Common myeloid progenitor, CD34-positive (primary cell): ENCODE measurements around the gene GSTO2.

Source experiments
- CTCF ChIA-PET: fragments of 350-600 bp; sonication (Branson Sonifier 250); formaldehyde crosslinking; loops from one replicate; lab custom pipeline; 2021; ENCODE audit warnings: antibody characterized with exemption; lab: Charles Lee
- POLR2A ChIA-PET: fragments of 350-600 bp; sonication (Branson Sonifier 250); formaldehyde crosslinking; loops from one replicate; lab custom pipeline; 2021; ENCODE audit warnings: antibody characterized with exemption; lab: Charles Lee
- DNase-seq, 3 donors: peaks; one replicate each; pipeline versions ENCODE4 v3.0.0 to v3.0.0-alpha.2; 2013
- H3K27ac ChIP-seq, 2 experiments: 1 replicate in 1 of 2; 2 replicates in 1 of 2; pipeline ENCODE4 v1.7.0; 2013; ENCODE audit warnings: inconsistent platforms in 2 of 2, low read length in 2 of 2, mild to moderate bottlenecking in 2 of 2, low read depth in 1 of 2, moderate library complexity in 1 of 2; ENCODE audit not compliant: severe bottlenecking in 2 of 2, insufficient read depth in 1 of 2, poor library complexity in 1 of 2
- H3K27me3 ChIP-seq, 5 experiments: replicated peaks in 2 of 5; 1 replicate in 3 of 5; 2 replicates in 2 of 5; pipeline versions ENCODE4 v1.6.1 to v1.7.0; 2013; ENCODE audit warnings: low read length in 4 of 5, mild to moderate bottlenecking in 2 of 5, moderate library complexity in 2 of 5, inconsistent platforms in 1 of 5; ENCODE audit not compliant: insufficient read depth in 5 of 5, control insufficient read depth in 4 of 5
- H3K36me3 ChIP-seq, 4 experiments: 1 replicate in 2 of 4; 2 replicates in 2 of 4; pipeline versions ENCODE4 v1.6.1 to v1.7.0; 2013; ENCODE audit warnings: low read length in 3 of 4, control low read depth in 1 of 4, mild to moderate bottlenecking in 1 of 4; ENCODE audit not compliant: control insufficient read depth in 4 of 4, insufficient read depth in 4 of 4
- H3K4me1 ChIP-seq, 4 experiments: 1 replicate in 3 of 4; 2 replicates in 1 of 4; pipeline versions ENCODE4 v1.6.1 to v1.7.1; 2013; ENCODE audit warnings: low read length in 3 of 4, mild to moderate bottlenecking in 3 of 4, control low read depth in 1 of 4, inconsistent platforms in 1 of 4, moderate library complexity in 1 of 4; ENCODE audit not compliant: control insufficient read depth in 4 of 4, insufficient read depth in 4 of 4; ENCODE audit errors: control extremely low read depth in 1 of 4
- H3K4me3 ChIP-seq, 7 experiments: 1 replicate in 4 of 7; 2 replicates in 3 of 7; pipeline versions ENCODE4 v1.5.1 to v1.7.0; 2013; ENCODE audit warnings: mild to moderate bottlenecking in 7 of 7, low read length in 6 of 7, moderate library complexity in 6 of 7, inconsistent platforms in 2 of 7, low read depth in 2 of 7, control low read depth in 1 of 7; ENCODE audit not compliant: insufficient read depth in 4 of 7, control insufficient read depth in 1 of 7; ENCODE audit errors: extremely low read depth in 1 of 7
- H3K9me3 ChIP-seq, 5 experiments: 1 replicate in 4 of 5; 2 replicates in 1 of 5; pipeline versions ENCODE4 v1.6.1 to v1.7.1; 2013; ENCODE audit warnings: low read length in 4 of 5, mild to moderate bottlenecking in 2 of 5, inconsistent platforms in 1 of 5, low read depth in 1 of 5, moderate library complexity in 1 of 5; ENCODE audit not compliant: control insufficient read depth in 4 of 5, insufficient read depth in 2 of 5; ENCODE audit errors: control extremely low read depth in 1 of 5
- WGBS: methylation state at CpG from one replicate; pipeline ENCODE4 v1.1.5; 2013; ENCODE audit not compliant: insufficient coverage; 5-methylcytosine and 5-hydroxymethylcytosine counted together

GSTO2 gene

DNA sequence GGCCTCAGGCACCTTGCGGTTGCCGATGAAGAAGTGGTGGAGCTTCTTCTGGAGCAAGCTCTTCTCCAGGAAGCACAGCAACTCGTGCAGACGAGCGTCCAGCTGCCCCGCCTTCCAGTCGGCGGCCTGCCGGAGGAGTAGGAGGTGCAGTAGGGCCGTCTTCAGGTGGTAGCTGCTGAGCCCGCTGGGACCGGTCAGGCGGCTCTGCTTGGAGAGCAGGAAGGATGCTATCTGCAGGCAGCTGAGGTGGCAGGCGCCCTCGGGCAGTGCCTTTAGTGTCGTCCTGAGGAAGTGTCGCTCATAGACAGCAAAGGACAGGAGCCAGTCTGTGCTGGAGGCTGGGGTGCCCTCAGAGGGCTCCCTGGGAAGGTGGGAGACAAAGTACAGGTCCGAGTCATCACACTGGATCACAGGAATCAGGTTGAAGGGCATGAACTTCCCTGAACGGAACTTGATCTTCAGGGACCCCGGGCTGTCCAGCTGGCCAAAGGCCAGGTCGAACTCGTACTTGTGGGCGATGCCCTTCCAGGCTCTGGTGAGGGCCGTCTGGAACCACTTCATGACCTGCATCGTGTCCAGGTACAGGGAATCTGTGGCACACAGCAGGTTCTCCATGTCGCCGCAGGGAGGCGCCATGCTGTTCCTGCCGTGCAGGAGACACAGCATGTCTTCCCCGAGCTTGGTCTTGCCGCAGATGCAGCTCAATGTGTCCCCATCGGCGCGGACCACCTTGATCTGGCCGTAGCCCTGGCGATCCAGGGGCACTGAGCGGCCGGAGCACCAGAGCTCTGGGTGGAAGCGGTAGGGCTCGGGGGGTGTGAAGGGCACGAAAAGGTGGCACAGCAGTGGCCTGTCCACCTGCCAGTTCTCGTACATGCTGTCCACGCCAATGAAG is 45.9 kb downstream of the GSTO2 start:
- H3K4me3 ChIP-seq: no peak overlapping the region
- H3K27me3 ChIP-seq: no peaks in the 10 kb centered on the region
- 96% methylated on average over 43 of the region's 43 CpGs for WGBS
- peaks cover 4 to 74% (median 39%) of the 10 kb centered on the region in 4 experiments for H3K36me3 ChIP-seq
- ChIA-PET POLR2A (interaction anchor here (0.6 kb wide), 1 partner anchor 8 kb away, joined by 3 read pairs; no protein-coding TSS in a partner anchor), CTCF (interaction anchor here (0.8 to 8.9 kb wide), 9 partner anchors 7 to 42 kb away, joined by 3 to 75 read pairs (median 5); partner anchors contain the start of gene CFAP58)
- no peak overlapping the region for H3K27ac ChIP-seq
- peaks cover 6 to 33% (median 29%) of the 10 kb centered on the region in 4 experiments for H3K4me1 ChIP-seq
- no peaks in the 10 kb centered on the region for H3K9me3 ChIP-seq
- no peak for DNase-seq

DNA sequence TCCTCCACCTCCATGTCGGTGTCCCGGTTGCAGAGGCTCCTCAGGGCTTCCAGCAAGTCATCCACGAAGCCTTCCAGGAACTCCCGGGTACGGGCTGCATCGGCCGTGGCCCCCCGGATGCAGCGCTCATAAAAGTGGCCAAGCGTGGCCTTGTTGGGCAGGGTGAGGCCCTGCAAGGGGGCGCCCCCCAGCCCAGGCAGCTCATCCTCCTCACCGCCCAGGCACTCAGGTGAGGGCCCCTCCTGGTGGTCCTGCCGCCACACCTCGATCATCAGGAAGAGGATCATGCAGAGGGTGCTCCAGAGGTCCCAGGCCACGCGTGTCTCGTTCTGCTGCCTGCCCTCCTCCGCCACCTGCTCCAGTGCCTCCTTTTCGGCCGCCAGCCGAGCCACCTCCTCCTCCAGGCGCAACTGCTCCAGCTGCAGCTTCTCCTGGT is 46.5 kb downstream of the GSTO2 start:
- Histone ChIP-seq H3K4me3 (no peak overlapping the region), H3K4me1 (peaks cover 6 to 37% (median 32%) of the 10 kb centered on the region in 4 experiments), H3K9me3 (no peaks in the 10 kb centered on the region), H3K27me3 (no peaks in the 10 kb centered on the region), H3K36me3 (peaks cover 4 to 69% (median 38%) of the 10 kb centered on the region in 4 experiments), H3K27ac (no peak overlapping the region)
- ChIA-PET POLR2A (interaction anchor here (0.6 kb wide), 1 partner anchor 21 kb away, joined by 3 read pairs; no protein-coding TSS in a partner anchor), CTCF (interaction anchor here (0.9 to 8.9 kb wide), 7 partner anchors 11 to 42 kb away, joined by 3 to 75 read pairs (median 9); partner anchors contain the start of gene ITPRIP)
- no peak for DNase-seq
- 99% methylated on average over 22 of the region's 22 CpGs for WGBS

DNA sequence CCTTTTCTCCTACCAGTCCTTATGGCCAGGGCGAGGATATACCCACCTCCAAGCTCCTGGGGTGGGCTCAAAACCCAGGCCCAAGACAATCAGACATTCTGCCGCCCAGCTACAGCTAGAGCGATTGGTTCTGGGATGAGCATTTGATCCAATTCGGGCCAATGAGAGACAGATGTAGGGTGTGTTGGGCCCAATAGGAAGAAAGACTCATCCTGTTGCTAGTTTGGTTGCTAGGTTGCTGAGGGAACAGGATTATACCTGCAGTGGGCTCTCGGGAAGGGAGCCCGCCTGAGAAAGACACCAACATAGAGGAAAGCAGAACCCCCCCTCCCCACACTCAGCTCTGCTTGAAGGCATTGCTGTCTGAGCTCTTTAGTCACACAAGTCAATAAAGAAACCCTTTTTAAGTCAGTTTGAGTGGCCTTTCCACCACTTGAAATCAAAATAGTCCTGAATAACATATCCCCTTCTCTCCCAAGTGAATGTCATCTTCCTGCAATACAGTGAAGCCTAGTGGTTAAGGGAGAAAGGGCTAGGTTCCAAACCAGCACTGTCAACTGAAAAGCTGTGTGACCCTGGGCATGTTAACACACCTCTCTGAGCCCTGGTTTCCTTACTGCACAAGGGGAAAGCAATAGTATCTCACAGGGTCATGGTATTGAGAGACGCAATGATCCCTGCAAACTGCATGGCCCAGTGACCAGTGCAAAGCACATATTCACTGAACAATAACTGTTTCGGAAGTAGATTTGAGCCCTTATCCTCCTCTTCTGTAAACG is 47.5 kb downstream of the GSTO2 start:
- ChIA-PET POLR2A (no interaction called here), CTCF (interaction anchor here (0.9 to 8.9 kb wide), 8 partner anchors 12 to 43 kb away, joined by 3 to 75 read pairs (median 7); partner anchors contain the start of gene ITPRIP)
- H3K4me1 ChIP-seq: peaks cover 6 to 46% (median 37%) of the 10 kb centered on the region in 4 experiments
- no peaks in the 10 kb centered on the region for H3K27me3 ChIP-seq
- WGBS: 94% methylated on average over 6 of the region's 9 CpGs
- H3K4me3 ChIP-seq: no peak overlapping the region
- H3K27ac ChIP-seq: no peak overlapping the region
- H3K36me3 ChIP-seq: peaks cover 4 to 62% (median 34%) of the 10 kb centered on the region in 4 experiments
- H3K9me3 ChIP-seq: no peaks in the 10 kb centered on the region
- no peak for DNase-seq

DNA sequence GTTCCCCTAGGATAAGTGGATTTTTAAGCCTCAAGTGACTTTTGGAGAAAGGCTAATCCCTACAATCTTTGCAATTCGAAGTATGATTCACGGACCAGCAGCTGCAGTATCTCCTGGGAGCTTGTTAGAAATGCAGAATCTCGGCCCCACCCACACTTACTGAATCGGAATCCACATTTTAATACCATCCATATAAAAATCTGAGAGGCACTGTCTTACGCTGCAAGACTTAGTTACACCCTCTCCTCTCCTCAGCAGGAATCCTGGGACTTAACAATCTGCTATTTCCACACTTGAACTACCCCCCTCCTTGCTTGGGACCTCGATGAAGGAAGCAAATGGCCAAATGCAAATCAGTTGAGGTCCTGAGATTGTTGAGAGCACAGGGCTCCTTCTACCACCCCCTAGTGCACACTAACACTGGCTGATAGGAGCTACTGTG is 48.3 kb downstream of the GSTO2 start:
- no peaks in the 10 kb centered on the region for H3K27me3 ChIP-seq
- CTCF ChIA-PET: interaction anchor here (1.8 to 8.9 kb wide), 5 partner anchors 12 to 43 kb away, joined by 5 to 75 read pairs (median 12); partner anchors contain the start of gene ITPRIP
- POLR2A ChIA-PET: no interaction called here
- H3K9me3 ChIP-seq: no peaks in the 10 kb centered on the region
- no peak overlapping the region for H3K4me3 ChIP-seq
- peaks cover 7 to 47% (median 37%) of the 10 kb centered on the region in 4 experiments for H3K4me1 ChIP-seq
- H3K27ac ChIP-seq: no peak overlapping the region
- DNase-seq: no peak
- WGBS: 88% methylated on average over 6 of the region's 6 CpGs
- H3K36me3 ChIP-seq: peaks cover 4 to 56% (median 34%) of the 10 kb centered on the region in 4 experiments

- 98% methylated on average over 5 of the region's 7 CpGs for WGBS
- Histone ChIP-seq H3K4me3 (no peak overlapping the region), H3K27ac (no peak overlapping the region), H3K36me3 (peaks cover 4 to 51% (median 32%) of the 10 kb centered on the region in 4 experiments), H3K27me3 (no peaks in the 10 kb centered on the region), H3K4me1 (peaks cover 8 to 47% (median 37%) of the 10 kb centered on the region in 4 experiments), H3K9me3 (no peaks in the 10 kb centered on the region)
- no peak for DNase-seq
- ChIA-PET POLR2A (no interaction called here), CTCF (interaction anchor here (1.1 to 8.9 kb wide), 6 partner anchors 13 to 44 kb away, joined by 4 to 75 read pairs (median 10); partner anchors contain the start of gene ITPRIP)
Measured at GRCh38 chr10:104317726-104318299, 48.8 kb downstream of the GSTO2 start.

- CTCF ChIA-PET: interaction anchor here (0.8 to 3.2 kb wide), 6 partner anchors 12 to 44 kb away, joined by 3 to 12 read pairs (median 4); partner anchors contain the start of gene ITPRIP
- Histone ChIP-seq H3K4me3 (no peak overlapping the region), H3K9me3 (no peaks in the 10 kb centered on the region), H3K27ac (no peak overlapping the region), H3K36me3 (peaks cover 4 to 49% (median 27%) of the 10 kb centered on the region in 4 experiments), H3K27me3 (no peaks in the 10 kb centered on the region), H3K4me1 (peaks cover 8 to 47% (median 37%) of the 10 kb centered on the region in 4 experiments)
- no peak for DNase-seq
- POLR2A ChIA-PET: no interaction called here
- 93% methylated on average over 3 of the region's 5 CpGs for WGBS
Measured at GRCh38 chr10:104318326-104318725, 49.3 kb downstream of the GSTO2 start.
